ENCODE results near the gene TMTC1. TPM values are rescaled to one million over a fixed set of nuclear protein-coding genes. Genes with fewer than 3 reads are reported as not detected.

Gene TMTC1
- total RNA-seq, 1 donor from 2014 or later, result 21.9 TPM

DNA sequence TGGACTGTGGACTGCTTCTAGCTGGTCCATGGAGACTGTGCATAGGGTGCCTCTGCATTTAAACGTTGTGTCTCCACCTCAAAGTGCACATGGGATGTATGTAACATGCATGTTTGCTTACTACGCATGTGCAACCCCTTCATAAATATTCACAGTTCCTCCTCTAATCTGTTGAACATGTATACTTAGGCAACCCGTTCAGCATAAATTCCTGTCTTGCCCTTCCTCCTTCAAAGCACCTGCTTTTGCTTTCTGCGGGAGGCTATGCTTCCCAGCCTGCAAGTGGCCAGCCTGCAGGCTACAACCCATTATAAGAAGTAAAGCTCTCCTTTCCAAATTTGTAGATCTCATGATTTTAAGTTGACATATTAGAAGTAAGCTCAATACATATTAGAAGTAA lies 253.3 kb downstream of the TMTC1 start:
- DNase-seq, result no peak

DNA sequence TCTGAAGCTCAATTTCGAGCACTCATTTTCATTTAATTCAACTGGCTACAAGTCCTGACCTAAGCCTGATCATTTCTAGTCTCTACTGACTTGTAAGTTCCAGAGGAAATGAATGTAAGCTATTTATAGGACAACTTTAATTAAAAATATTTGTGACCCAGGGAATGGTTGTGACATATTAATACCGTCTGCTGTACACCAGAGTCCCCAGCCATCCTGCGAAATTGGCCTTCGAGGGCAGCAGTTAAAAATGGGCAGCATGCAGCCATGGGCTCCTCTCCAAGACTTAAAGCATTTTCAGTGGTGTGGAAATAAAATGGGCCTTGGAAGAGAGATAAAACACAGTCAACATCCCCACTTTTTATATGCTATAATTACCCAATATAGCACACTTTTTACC lies 255.6 kb downstream of the TMTC1 start:
- no peak for DNase-seq

DNA sequence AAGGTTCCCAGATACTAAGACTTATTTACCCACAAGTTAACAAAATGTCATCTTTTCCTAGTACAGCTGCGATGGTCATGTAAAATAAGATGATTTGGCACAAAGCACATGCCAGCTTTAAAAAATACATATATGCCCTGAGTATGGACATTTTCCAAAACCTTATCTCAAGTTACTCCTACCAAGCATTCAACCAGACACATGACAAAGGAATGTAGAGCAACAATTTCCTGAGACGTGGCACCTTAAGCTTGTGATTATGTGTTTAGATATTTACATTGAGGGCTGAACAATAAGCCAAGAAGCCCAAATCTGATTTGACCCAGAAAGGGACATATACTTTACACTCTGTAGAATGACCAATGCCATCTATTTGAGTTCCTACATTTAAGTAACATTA lies 261.8 kb downstream of the TMTC1 start:
- no peak for DNase-seq

DNA sequence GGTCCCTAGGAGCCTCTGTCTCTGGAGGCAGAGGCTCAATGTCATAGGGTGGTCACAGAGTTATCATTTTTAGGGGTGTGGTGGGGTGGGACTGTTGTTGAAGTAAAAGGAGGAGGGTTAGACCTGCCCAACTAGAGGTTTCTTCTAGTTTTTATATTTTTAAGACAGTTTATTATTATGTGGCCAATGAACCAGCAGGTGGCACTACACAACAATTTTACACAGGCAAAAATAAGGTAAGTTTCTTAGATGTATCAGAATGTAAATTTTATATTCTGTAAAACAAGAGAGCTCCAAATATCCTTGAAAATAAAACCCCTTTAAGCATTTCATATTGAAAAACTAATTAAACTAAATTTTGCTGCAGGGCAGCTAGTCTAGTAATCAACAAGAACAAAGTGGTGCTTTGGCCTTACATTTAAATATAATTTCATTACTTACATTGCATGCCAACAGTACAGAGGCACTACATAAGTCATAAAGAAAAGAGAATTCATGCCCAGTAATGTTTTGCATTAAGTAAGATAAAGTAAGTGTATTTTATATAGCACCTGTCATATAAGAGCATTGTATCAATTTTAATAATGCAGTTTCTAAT lies 264.1 kb downstream of the TMTC1 start:
- DNase-seq, result no peak

DNA sequence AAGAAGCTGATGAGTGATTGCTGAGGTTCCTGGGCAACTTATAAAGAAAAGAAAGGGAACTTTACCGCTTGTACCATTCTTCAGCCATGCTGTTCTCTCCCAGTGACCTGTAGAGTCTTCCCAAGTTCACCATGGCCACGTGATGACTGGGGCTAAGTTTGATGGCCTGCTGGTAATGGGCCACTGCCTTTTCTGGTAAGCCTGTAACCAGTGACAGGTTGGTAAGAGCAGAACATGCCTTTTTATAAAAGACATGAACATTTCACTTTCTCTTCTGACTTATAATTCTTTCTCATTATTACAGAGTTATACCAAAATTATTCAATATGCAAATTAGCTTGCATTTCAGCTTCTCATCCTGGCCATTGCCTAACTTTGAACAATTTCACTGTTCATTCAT lies 265.3 kb downstream of the TMTC1 start:
- DNase-seq, result no peak

DNA sequence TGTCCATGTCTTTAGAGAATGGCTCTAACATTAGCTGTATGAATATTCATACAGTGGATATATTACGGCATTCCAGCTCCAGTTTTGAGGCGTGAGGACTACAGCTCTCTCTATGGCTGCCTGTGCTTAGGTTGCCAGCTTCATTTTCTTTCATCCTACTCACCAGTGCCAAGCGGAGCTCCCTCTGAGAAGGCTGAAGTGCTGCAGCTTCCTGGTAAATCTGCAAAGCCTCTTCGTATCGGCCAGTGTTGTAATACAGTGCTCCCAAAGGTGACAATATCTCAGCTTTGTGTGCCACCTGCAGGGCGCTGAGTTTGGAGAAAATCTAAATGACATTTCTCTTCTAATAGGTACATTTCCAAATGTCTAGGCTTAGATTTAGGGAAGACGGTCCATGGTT lies 266.5 kb downstream of the TMTC1 start:
- DNase-seq, result no peak

DNA sequence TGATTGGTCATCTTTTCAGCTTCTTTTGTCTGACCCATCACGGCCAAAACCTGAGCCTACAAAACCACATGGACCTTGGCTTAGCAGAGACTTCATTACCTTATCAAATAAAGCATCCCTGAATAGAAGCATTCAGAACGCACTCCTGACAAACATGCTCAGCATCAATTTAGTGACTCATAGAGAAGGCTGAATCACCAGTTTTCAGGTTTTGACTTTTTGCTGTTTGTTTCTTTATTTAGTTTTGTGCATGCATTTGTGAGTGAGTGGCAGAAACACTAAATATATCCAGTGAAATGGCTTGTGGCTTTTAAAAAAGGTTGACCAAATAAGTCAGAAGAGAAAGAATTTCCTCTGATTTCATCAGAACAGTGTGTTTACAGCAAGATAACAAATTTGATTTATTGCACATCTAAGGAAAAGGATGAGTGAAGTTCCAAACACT lies 267.3 kb downstream of the TMTC1 start:
- DNase-seq, result no peak

DNA sequence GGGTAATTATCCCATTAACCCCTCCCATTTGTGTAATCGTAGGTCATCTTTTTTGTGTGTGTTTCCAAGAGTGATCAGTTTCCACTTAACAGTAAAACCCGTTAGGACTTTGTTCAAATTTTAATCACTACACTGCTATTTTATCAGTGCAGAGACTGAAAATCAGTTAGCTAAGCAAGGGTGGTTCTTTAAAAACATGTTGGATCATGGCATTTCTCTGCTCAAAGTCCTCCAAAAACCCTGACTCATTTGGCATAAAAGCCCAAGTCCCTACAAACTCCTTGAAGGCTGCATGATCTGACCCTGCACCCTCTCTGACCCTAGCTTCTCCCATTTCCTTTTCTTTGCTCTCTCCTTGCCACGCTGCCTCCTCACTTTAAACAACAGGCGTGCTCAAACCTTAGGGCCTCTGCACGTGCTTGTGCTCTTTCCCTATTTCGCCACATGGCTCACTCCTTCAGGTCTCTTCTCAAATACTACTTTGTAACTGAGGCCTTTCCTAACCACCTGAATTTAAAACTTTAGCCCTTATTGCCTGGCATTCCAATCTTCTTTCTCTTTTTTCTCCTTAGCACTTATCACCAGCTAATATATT lies 273.1 kb downstream of the TMTC1 start:
- DNase-seq, result no peak

DNA sequence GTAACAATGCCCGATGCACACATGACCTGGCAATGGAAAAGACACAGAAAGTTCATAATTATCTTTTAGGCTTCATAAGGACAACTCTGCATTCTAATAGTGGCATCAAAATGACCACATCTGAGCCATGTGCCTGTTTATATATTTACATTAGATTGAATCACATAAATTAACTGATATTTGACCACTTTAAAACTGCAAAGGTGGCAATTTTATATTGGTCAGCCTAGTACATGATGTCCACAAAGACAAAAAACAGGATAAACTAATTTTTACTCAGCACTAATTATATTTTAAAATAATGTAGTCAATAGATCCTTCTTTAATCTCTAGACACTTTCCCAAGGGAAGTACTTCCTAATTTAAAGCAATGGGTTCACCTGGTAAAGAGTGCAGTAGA lies 274.2 kb downstream of the TMTC1 start:
- DNase-seq, result no peak

DNA sequence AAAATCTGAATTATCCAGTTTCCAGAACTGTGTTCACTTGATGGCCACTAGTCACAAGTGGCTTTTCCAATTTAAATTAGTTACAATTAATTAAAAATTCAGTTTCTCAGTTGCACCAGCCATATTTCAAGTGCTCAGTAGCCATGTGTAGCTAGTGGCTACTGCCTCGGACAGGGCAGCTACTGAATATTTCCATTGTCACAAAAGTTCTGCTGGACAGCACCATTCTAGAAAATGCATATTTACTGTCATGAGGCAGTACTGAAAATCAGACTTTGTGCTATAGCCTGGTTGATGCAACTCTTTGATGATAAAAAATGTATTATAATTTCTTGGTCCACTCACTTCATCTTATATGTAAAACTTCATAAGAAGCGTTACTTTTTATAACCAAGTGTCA lies 274.8 kb downstream of the TMTC1 start:
- no peak for DNase-seq

DNA sequence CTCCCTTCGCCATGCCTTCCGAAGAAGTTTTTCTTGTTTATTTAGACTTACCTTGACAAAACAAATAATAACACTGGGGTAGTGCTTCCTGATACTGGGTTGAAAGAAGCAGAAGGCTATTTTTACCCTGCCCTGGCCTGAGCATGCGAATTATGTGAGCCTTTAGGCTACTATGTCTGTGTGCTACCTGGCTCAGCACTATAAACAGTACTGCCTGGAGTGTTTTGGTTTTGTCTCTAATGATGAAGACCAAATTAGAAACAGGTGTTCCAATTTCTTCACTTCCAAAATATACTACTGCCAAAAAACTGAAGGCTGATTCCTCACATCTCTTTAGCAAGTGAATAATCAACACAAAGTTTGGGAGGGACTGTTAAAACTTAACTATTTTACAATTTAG lies 278.6 kb downstream of the TMTC1 start:
- no peak for DNase-seq

DNA sequence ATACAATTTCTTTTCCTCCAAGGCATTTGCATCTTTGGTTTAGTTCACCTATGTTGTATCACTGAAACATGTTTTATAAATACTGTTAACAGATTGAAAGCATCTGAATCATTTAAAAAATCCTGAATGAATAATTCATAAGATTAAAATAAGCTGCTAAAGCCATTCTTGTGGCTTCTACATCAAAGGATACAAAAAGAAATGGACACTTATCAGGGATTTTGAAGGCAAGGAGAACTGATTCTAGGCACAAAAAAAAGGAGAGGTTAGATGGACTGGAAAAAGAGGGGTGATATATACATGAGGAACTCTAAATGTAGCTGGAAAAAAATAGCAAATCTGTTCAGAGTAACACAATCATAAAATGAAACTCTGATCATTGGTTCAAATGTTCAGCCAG lies 280.5 kb downstream of the TMTC1 start:
- no peak for DNase-seq

DNA sequence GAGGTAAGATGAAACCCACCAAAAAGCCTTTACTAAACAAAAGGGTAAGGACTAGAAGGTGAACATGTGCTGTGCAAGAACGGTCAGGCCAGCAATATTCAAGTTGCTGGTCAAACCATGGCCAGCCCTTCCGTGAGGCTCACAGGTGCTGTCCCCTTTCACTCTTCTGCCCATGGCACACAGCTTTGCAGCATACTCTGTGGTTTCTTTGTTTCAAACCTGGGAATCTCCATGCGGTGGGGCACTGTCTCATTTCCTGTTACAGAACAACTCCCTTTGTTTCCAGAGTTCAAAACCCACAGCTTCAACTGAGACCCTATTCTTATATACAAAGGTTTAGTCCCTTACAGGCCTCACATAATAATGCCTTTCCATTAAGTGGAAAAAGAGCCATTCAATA lies 284.5 kb downstream of the TMTC1 start:
- no peak for DNase-seq

DNA sequence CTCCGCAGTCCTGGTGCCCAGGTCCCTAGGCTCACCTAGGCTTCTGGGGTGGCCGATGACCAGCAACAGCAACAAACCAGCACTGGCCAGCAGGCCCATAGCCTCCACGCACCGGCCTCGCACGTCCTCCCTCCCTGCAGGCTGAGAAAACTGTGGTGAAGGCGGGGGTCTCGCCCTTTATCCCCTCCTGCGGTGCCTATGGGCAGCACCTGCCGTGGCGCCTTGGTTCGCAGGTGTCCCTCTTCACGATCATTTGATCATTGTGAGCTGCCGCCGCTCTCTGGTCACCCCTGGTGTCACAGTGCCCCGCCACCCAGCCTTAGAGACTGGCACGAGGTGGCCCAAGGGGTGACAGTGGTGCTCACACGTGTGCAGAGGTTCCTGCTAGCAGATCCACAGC lies 286.2 kb downstream of the TMTC1 start, which contains the start of gene OVCH1:
TSS of gene OVCH1 (minus strand) at position 99 of the 400 bp plus-strand sequence. CDS start at position 99, 0 bp downstream.
- DNase-seq, result no peak

DNA sequence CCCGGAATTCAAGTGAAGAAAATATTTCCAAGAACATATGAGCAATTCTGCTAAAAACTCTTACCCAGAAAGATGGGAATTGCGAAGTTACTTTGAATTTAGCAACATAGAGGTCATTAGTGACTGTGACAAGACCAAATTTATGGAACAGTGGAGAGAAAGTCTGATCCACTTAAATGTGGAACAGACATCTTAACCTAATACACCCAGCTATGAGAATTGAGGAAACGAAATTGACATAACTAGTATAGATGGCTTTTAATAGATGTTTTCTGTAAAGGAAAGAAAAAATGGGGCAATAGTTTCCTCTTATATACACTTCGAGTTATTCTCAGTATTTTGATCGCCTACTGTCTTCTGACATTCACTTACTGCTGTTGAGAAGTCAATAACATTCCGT lies 290.9 kb downstream of the TMTC1 start:
- no peak for DNase-seq

DNA sequence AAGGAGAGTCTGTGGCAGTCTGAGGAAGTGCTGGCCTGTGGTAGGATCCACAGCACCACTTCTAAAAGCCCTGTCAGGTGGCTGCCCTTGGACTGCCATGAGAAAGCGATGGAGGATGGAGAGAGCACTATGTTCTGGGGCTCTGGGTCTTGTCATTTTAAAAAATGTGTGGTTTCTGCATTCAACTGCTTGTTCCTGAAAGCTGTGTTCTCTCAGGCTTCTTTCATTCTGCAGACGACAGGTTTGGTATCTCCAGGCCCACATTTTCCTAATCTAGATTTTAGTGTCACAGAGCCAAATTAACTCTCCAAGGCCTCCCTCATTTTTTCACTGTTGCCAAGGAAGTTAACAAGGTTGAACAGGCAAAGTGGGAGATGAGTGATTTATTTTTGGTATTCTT lies 296.8 kb downstream of the TMTC1 start:
- no peak for DNase-seq

DNA sequence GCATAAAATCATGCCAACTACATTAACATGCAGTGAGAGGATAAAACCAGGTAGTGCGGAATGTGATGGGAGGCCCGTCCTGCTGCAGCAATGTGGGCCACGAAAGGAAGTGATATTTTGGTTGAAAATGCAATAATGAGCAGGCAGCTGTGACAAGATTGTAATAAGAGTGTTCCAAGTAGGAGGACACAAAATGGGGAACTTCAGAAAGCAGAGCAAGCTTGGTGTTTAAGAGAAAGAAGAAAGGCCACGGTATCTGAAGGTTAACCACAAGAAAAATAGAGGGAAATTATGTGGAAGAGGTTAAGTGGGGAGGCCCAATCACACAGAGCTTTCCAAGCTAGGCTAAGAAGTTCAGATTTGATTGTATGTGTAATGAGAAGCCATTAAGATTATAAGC lies 320.5 kb downstream of the TMTC1 start:
- no peak for DNase-seq

DNA sequence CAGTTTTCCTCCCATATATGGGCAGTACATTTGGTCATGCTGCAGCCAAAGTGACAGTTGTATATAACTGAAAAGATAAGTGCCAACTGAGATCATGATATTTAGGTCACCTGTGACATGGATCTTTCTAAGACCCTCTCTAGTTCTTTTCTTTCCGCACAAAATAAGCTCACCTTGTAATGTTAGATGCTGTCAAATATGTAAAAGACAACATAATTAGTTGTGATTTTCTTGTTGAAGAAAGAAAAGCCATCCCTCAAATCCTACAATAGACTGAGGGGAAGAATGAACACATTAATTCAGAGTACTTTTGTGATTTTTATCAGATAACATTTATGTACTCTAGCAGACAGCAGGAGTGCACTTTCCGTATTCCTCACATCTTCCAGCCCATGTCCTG lies 323.7 kb downstream of the TMTC1 start:
- DNase-seq, result no peak

DNA sequence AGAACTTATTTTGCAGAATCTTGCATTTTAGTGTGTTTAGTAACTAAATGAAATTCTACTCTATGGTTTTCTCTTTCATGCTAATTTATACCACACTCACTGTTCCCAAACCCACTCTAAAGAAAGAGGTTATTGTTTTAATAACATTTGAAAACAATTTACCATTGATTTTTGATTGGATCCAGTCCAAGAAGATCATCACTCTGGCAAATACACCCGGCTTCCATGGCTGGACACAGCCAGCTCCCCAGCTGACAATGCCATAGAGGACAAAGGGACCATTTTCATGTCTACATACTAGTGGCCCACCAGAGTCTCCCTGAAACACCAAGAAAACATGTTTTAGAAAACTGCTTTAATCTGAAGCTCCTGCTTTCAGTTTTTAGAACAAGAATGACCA lies 328.7 kb downstream of the TMTC1 start:
- DNase-seq, result no peak

DNA sequence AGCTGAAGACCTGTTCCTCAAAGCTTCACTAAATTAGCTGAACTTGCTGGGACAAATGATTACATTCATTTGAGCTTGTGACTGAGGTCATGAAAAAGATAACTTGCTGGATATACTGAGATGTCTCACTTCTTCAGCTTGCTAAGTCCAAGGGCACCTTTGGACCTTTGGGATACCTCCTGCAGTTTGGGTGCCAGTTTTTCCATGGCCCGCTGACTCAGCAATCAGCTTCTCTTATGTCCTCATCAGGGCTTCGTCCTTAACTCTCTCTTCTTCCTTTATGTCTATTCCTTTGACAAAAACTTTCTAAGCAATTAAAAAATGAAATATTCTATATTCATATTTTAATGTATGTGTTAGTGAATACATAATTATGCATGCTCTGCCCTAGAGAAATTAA lies 331.9 kb downstream of the TMTC1 start:
- no peak for DNase-seq
